Left lung (tissue), 10 donors: ENCODE data around the gene EPHB1. TPM values are rescaled to one million over a fixed set of nuclear protein-coding genes. Genes with fewer than 3 reads are reported as not detected.
"Not testable (repeated sequence)": the region's sequence is repeated elsewhere in the genome, so short reads cannot be mapped to it uniquely, and the experiment has no call there.

ENCODE experiments used
- ATAC-seq: fragments of 200-7000 bp; cut with Tn5 transposase; one replicate; pipeline ENCODE4 v1.9.1; 2020; ENCODE audit warnings: moderate library complexity
- DNase-seq, 4 donors: peaks; one replicate each; pipeline ENCODE4 v3.0.0-alpha.2; 2013 to 2020
- H3K27ac ChIP-seq, 2 donors: fragments of 200-600 bp; sonication (generic) in 1 of 2; one replicate each; pipeline versions ENCODE4 v1.5.0 to v1.8.0; 2020 to 2021
- H3K27me3 ChIP-seq, 2 donors: fragments of 200-600 bp; sonication (generic) in 1 of 2; one replicate each; pipeline versions ENCODE4 v1.5.0 to v1.8.0; 2020 to 2021
- H3K36me3 ChIP-seq, 2 donors: fragments of 200-600 bp; sonication (generic) in 1 of 2; one replicate each; pipeline versions ENCODE4 v1.5.0 to v1.8.0; 2020 to 2021
- H3K4me1 ChIP-seq, 2 donors: fragments of 200-600 bp; one replicate each; pipeline ENCODE4 v1.8.0; 2021
- H3K4me3 ChIP-seq, 2 donors: fragments of 200-600 bp; sonication (generic) in 1 of 2; one replicate each; pipeline versions ENCODE4 v1.5.0 to v1.8.0; 2020 to 2021; ENCODE audit warnings: mild to moderate bottlenecking in 1 of 2
- H3K9me3 ChIP-seq, 2 donors: fragments of 200-600 bp; sonication (generic) in 1 of 2; one replicate each; pipeline versions ENCODE4 v1.5.0 to v1.8.0; 2020 to 2021
- intact Hi-C, 2 donors: fragments of 100-400 bp; cut with DNase I; formaldehyde crosslinking; loops; one replicate each; pipeline versions ENCODE4 v1.11.2 to v1.14.2; 2022
- polyA plus RNA-seq, 6 donors: library from polyadenylated mRNA; unstranded; fragments of 120-200 nt; gene quantifications; one replicate each; pipeline ENCODE4 v1.2.1, GENCODE V29; 2013; ENCODE audit not compliant: insufficient read length in 6 of 6
- total RNA-seq, 2 donors: library from RNA; stranded (reverse); fragmentation: NEBNext Ultra II Directional; extraction: Animal tissue kit (Norgen Biotek cat#: 25700); gene quantifications; one replicate each; pipeline ENCODE4 v1.2.1, GENCODE V29; 2021
- TF ChIP-seq, protein P1 (sequence below), 2 donors: fragments of 200-600 bp; sonication (generic) in 1 of 2; IDR thresholded peaks; one replicate each; pipeline versions ENCODE4 v1.5.0 to v1.8.0; 2021; ENCODE audit warnings: antibody characterized with exemption in 2 of 2
- donor health status: DM: no; HTN: yes; CAD: no.
- donor health status: DM: no; HTN: no; CAD: no.

EPHB1 gene
- total and polyA plus RNA-seq, 8 donors, result 1.1 to 4.3 (median 2.7) TPM

DNA sequence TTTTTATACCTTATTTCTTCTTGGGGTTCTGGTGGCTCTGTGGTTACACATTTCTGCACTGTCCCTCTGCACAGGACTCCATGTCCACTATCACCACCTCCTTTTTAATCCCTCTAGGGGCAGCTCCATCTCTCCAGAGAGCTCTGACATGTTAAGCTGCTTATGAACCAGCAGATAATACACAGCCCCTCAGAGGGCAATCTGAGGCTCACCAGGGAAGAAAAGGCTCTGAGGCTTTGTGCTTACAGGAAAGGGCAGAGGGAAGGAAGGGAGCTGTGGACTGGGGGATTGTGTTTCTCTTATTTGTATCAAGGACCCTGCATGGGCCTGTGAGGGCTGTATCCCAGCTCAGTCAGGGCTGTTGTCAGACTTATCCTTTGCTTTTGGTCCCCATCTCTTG, 164.5 kb downstream of the EPHB1 start:
- Histone ChIP-seq H3K4me3 (no peak overlapping the region), H3K36me3 (no peaks in the 10 kb centered on the region), H3K27ac (no peak overlapping the region), H3K9me3 (no peaks in the 10 kb centered on the region), H3K4me1 (no peaks in the 10 kb centered on the region), H3K27me3 (no peaks in the 10 kb centered on the region)
- TF ChIP-seq, protein P1, sequence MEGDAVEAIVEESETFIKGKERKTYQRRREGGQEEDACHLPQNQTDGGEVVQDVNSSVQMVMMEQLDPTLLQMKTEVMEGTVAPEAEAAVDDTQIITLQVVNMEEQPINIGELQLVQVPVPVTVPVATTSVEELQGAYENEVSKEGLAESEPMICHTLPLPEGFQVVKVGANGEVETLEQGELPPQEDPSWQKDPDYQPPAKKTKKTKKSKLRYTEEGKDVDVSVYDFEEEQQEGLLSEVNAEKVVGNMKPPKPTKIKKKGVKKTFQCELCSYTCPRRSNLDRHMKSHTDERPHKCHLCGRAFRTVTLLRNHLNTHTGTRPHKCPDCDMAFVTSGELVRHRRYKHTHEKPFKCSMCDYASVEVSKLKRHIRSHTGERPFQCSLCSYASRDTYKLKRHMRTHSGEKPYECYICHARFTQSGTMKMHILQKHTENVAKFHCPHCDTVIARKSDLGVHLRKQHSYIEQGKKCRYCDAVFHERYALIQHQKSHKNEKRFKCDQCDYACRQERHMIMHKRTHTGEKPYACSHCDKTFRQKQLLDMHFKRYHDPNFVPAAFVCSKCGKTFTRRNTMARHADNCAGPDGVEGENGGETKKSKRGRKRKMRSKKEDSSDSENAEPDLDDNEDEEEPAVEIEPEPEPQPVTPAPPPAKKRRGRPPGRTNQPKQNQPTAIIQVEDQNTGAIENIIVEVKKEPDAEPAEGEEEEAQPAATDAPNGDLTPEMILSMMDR (IDR thresholded peaks at IDR 0.05), result no peak
- ATAC-seq (no peak), DNase-seq (no peak)
- intact Hi-C loops, result no loop called here

DNA sequence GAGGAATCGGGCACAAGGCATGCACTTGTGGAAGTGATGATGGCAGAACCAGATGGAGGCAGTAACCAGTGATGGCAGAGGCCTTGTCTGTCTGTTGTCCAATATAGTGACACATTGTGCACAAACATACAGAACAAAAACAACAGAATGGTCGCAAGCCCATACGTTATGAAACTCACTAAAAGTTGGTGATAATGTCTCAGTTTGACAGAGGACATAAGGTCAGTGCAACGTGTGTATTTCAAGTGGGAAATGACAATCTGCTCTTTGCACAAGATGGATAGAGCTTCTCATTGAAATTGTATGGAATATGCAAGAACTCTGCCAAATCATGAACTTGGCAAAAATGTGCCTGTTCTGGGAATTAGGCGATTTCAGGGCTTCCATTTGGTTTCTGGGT, 169.2 kb downstream of the EPHB1 start:
- DNase-seq (no peak), ATAC-seq (no peak)
- TF ChIP-seq, protein P1 (IDR thresholded peaks at IDR 0.05), result no peak
- Histone ChIP-seq H3K9me3 (no peaks in the 10 kb centered on the region), H3K27ac (no peak overlapping the region), H3K4me1 (no peaks in the 10 kb centered on the region), H3K36me3 (no peaks in the 10 kb centered on the region), H3K4me3 (no peak overlapping the region), H3K27me3 (no peaks in the 10 kb centered on the region)
- intact Hi-C loops, result no loop called here

DNA sequence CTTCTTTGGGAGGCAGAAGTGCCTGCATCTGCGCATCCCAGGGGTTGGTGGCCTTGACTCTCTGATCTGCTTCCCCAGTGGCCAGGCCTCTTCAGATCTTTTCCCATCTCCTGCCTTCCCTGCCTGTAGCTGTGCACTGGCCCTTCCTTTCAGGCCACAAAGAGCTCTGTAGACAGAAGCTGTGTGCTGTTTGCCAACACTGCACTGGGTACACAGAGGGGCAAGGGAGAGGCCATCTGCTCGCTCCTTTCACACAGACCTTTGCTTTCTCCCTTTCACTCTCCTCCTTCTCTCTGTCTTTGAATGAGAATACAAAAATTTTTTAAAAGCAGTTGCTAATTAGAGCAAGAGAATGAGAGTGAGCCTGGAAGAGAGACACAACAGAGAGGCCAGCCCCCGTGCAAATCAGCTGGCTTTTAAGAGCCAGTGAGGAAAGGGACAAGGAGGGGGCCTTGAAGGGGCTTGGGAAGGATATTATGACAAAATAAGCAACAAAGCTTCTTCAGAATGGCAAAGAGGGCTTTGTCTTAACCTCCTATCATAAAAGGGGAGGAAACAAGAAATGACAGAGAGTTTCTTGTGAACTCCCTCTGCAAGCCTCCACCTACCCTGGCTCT, 170.9 kb downstream of the EPHB1 start:
- Histone ChIP-seq H3K27ac (no peak overlapping the region), H3K4me1 (no peaks in the 10 kb centered on the region), H3K36me3 (no peaks in the 10 kb centered on the region), H3K9me3 (no peaks in the 10 kb centered on the region), H3K27me3 (no peaks in the 10 kb centered on the region), H3K4me3 (no peak overlapping the region)
- TF ChIP-seq, protein P1 (IDR thresholded peaks at IDR 0.05), result no peak
- ATAC-seq (no peak), DNase-seq (no peak)
- intact Hi-C loops, result no loop called here

DNA sequence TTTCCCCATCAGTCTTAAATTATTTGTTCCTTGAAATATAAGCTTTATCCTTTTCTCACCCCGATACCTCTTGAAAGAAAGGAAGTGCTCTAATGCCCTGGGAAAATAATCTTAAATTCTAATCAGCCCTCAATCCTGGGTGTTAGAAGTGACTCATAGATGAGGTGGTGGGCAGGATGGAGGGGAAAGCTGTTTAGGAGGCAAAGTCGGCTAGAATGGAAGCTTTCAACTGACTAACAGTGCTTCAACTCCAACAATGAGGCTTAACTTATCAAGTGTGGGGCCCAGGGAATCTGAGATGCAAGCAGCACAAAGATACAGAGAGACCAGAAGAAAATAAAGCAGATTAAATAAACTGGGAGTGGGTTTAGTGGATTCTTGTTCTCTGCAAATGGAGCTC, 175.8 kb downstream of the EPHB1 start:
- Histone ChIP-seq H3K4me1 (no peaks in the 10 kb centered on the region), H3K36me3 (no peaks in the 10 kb centered on the region), H3K27me3 (no peaks in the 10 kb centered on the region), H3K9me3 (no peaks in the 10 kb centered on the region), H3K27ac (no peak overlapping the region), H3K4me3 (no peak overlapping the region)
- DNase-seq, result no peak
- TF ChIP-seq, protein P1 (IDR thresholded peaks at IDR 0.05), result no peak
- ATAC-seq, result no peak
- intact Hi-C loops, result no loop called here

DNA sequence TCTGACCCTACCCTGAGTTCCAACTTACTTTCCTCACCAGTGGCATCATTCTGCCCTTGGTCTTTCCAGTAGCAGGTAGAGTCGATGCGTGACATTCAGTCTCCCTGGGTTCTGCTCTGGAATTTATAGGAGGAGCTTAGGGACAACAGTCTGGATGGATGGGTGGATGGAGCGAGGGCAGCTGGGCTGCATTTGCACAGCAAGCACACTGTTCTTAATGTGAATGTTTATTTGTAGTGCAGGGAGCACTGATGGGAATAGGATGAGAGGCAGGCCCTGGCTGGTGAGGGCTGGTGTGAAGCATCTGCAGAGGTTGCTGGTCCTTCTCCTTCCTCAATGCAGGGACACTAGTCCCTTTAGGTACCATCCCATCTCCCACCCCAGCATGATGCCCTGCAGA, 176.2 kb downstream of the EPHB1 start:
- TF ChIP-seq, protein P1 (IDR thresholded peaks at IDR 0.05), result no peak
- no peaks in the 10 kb centered on the region for H3K9me3 ChIP-seq
- H3K4me3 ChIP-seq, result no peak overlapping the region
- intact Hi-C loops, result no loop called here
- H3K36me3 ChIP-seq, result no peaks in the 10 kb centered on the region
- H3K27me3 ChIP-seq, result no peaks in the 10 kb centered on the region
- ATAC-seq (no peak), DNase-seq (no peak)
- no peak overlapping the region for H3K27ac ChIP-seq
- no peaks in the 10 kb centered on the region for H3K4me1 ChIP-seq

DNA sequence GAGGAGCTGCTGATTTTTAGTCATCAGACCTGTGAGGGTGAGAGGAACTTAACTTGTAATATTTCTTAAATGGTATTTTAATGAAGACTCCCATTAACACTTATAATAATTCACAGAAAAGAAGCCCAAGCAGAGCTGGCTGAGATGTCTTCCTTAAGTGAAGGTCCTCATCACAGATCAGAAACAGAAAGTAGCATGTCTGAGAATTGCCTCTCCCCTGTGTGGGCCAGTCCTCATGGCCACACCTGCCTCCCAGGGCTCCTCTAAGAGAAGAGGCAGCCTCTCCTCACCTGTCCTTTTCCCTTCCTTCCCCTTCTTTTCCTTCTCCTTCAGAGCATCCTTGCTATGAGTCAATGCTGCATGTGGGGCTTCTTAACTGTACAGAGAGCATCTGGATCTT, 176.8 kb downstream of the EPHB1 start:
- intact Hi-C loops, H3K4me3 ChIP-seq, H3K27me3 ChIP-seq, H3K27ac ChIP-seq, H3K36me3 ChIP-seq, ATAC-seq, H3K4me1 ChIP-seq, H3K9me3 ChIP-seq, DNase-seq: not testable (repeated sequence)
